ENCODE measurements around the gene LMNB1.
"Not testable (repeated sequence)": the region's sequence is repeated elsewhere in the genome, so short reads cannot be mapped to it uniquely, and the experiment has no call there.

Gene LMNB1

DNA sequence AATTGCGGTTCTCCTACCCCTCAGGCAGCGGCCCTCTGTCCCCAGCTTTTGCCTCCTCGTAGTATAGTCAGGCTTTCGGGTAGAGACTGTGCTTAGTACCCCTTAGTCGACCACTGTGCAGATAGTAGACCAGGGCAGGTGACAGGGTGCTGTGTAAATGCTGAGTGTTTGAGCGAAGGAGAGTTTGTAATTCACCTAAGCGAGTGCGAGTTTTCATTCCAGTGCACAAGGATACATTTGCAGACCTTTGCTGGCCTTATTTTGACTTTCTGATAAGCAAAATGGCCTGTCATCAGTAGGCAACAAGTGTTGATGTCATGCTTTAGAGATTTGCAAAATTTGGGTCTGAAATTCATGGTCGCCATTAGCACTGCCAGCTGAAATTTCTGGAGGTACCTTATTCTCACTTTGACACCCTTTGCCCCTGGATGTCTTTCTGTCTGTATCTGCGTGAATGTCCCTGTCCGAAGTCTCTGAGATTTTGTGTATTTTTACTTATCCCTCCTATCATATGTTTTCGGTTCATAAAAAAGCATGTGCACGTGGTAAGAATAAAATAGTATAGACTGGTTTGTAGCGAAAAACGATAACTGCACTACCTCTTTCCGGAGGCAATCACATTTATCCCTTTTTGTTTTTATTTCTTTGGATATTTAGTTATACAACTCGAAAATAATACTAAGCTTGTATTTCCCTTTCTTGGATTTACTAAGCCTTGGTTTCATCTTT lies 1.9 kb downstream of the LMNB1 start:
- peak overlapping the region; percentile 78 for H3K4me3 ChIP-seq (ENCODE audit: low read depth, low read length)

DNA sequence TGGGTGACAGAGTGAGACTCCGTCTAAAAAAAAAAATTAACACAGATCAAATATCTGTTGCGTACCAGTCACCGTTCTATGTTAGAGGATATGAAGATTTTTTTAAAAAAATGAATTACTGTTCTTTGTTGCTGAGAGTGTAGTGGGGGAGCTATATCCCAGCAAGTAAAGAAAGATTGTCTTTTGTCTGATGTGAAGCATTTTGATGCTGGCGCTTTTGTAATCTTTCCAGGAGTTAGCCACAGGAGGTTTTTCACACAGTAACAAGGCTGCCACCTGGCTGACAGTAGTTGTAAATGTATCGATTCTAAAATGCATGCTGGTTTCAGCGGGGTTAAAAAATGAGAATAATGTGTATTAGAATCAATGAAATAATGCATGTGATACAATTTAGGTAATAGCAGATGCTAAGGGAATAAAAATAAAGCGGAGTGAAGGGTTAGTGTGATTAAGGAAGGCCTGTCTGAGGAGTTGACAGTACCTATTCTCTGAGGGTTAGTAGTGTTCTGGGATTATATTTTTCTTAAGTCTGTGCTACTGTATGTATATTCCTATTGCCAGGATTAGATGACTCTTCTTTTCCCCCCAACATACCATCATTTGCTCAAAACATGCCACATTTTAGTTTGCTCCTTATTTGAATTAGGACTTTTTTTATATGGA lies 3.4 kb downstream of the LMNB1 start:
- no peak overlapping the region for H3K4me3 ChIP-seq (ENCODE audit: low read depth, low read length)

DNA sequence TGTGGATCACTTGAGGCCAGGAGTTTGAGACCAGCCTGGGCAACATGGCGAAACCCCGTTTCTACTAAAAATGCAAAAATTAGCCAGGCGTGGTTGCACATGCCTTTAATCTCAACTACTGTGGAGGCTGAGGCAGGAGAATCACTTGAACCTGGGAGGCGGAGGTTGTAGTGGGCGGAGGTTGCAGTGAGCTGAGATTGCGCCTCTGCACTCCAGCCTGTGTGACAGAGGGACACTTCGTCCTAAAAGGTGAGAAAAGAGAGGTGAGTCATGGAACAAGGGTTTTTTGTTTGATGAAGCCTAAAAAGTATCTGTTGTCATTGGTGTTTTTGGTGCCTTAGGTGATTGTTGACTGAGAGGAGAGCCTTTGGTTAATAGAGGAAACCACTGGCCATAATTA lies 11.5 kb downstream of the LMNB1 start:
- not testable (repeated sequence) for H3K4me3 ChIP-seq (ENCODE audit: low read depth, low read length)

DNA sequence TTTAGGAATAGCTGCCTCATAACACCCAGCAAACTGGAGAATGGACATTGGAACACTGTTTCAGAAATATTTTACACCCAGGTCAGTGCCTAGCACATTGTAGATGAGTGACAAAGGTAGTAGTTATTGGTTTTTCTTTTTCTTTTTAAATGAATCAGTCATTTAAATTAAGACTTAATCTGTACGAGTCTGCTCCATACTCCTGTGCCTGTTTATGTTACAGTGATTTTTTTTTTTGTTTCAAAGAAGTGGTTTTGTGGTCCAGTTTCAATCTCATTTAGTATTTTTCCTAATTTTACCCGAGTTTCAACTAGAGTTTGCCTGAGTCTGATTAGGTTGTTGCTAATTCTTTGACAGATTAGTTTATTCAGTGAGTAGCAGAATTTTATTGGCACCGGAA lies 16.2 kb downstream of the LMNB1 start:
- no peak overlapping the region for H3K4me3 ChIP-seq (ENCODE audit: low read depth, low read length)

DNA sequence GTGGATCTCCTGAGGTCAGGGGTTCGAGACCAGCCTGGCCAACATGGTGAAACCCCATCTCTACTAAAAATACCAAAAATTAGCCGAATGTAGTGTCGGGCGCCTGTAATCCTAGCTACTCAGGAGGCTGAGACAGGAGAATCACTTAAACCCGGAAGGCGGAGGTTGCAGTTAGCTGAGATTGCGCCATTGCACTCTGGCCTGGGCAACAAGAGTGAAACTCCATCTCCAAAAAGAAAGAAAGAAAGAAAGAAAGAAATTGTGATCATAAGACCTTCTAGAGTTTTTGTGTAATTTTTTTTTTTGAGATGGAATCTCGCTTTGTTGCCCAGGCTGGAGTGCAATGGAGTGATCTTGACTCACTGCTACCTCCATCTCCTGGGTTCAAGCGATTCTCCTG lies 16.7 kb downstream of the LMNB1 start:
- not testable (repeated sequence) for H3K4me3 ChIP-seq (ENCODE audit: low read depth, low read length)

DNA sequence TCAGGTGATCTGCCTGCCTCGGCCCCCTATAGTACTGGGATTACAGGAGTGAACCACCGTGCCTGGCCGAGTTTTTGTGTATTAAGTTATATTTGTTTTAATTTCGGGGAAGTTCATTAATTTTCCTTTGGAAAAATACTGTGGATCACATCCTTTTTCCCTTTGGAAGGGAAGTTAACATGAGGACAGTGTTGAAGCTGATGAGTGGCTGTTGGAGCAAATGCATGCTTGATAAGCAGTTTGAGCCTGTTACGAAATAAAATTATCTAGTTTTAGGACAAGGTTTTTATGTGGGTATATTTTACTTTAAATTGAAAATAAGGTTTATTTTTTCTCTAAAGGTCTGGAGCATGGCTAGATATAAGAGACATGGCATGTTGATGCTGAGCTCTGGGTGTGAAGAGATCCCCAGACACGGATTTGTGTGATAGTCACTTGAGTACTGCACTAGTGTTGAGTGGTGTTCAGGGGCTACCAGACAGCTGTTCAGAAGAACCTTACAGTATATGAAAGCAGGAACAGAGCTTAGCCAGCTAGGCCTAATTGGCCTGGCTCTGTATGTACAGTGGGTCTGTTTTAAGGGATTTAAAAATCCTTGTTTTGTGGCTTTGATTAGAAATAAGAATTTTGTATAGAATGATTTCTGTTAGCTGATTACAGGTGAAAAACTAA lies 17.4 kb downstream of the LMNB1 start:
- no peak overlapping the region for H3K4me3 ChIP-seq (ENCODE audit: low read depth, low read length)

DNA sequence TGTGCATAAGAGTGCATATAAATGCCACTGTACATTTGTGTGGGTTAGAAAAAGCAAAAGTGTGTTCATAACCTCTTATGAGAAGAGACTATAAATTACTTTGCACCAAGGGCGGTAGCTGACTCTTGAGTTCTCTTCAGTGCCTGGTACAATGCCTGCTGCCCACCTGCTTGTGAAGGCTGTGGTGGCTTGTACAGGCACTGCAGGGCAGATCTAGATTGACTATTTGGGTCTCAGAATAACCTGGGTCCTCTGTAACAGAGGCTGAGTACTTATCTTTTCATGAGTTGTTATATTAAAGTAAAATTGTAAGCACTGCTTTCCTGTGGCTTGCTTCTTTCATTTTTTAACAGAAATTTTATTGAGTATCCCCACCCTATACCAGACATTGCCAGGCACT lies 22.8 kb downstream of the LMNB1 start:
- H3K4me3 ChIP-seq (ENCODE audit: low read depth, low read length), result no peak overlapping the region

DNA sequence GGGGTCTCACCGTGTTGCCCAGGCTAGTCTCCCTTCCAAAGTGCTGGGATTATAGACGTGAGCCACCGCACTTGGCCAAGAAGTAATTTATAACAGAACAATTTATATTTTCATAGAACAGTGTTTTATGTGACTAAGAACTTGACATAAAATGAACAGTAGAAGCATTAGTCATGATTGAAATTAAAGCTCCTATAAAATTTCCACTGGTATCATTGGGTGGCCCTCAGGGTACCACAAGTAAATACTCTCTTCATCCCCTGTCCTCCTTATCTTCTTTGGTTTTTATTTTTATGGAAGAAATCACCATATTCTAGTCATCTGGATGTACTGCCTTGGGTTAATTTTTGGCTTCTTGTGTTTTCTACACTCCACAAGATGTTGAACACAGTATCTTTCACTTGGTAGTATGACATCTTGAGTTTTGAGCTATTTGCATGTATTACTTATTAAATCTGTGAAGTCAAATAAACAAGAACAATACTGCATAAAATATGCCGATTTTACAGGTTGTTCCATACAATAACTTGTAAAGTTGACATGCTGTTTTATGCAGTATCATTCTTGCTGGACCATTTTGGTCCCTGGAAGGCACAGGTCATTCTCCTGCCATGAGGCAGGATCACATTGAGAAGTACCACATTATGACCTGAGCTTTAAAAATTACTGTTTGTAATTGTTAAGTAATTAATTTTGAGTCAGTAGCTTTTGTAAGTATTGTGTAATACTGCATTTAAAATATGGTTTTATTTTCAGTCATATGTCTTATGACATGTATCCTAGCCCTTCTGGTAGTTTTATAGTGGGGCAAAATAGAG lies 24.4 kb downstream of the LMNB1 start:
- H3K4me3 ChIP-seq (ENCODE audit: low read depth, low read length), result no peak overlapping the region

DNA sequence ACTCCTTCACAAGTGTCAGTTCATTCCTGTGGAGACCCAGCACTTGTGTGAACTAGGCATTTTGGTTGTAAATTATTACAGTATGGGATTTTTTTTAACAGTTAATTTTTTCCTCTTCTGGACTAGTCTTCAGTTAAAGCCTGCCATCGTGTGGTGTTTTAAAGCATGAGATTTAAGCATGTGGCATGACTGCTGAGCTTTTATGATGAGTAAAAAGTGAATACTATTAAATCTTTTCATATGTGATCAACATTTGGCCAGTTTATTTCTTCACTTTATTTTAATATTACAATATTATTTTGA lies 25.0 kb downstream of the LMNB1 start:
- H3K4me3 ChIP-seq (ENCODE audit: low read depth, low read length), result no peak overlapping the region

DNA sequence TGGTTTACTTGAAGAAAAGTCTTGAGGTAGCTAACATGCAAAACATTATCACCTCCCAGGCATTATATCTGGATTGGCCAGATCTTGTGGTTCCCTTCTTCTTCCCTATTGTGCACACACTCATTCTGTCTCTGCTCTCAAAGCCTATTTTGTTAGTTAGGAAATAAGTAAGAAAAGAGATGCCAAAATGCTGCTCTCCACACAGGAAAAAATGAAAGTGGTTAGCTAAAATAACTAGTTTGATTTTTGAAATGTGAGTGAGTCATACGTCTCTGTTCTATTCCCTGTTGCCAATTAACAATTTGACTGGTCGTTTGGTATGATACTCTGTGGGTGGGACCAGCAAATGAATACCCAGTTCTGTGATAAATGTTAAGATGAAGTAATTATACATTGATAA lies 28.1 kb downstream of the LMNB1 start:
- H3K4me3 ChIP-seq (ENCODE audit: low read depth, low read length), result no peak overlapping the region

DNA sequence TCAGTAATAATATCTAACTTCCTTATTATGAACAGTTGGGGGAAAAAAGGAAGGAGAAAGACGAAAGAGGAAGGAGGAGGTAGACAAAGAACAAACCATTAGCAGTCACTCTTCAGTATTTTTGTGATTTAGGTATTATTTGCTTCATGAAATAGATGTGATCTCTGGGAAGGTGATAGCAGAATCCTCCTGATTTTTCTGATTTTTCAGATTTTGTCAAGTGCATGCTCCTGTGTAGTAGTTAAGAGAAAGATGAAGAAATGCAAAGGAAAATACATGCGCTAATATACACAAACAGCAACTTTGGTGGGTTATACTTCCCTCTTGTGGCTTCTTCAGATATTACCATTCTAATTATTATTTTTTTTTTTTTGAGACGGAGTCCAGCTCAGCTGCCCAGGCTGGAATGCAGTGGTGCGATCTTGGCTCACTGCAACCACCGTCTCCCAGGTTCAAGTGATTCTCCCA lies 31.6 kb downstream of the LMNB1 start:
- H3K4me3 ChIP-seq (ENCODE audit: low read depth, low read length), result no peak overlapping the region

DNA sequence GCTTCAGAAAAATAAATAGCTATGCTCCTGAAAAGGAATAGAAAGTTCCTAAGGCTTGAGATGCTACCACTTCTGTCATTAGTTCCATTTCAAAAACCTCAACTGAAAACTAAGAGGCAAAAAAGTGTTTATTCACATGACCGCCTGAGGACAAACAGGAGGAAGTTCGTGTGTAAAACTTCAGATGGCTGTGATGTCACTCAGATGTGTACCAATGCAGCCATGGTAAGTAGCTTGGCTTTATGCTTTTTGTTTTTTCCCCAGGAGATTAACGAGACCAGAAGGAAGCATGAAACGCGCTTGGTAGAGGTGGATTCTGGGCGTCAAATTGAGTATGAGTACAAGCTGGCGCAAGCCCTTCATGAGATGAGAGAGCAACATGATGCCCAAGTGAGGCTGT lies 33.0 kb downstream of the LMNB1 start:
- no peak overlapping the region for H3K4me3 ChIP-seq (ENCODE audit: low read depth, low read length)

DNA sequence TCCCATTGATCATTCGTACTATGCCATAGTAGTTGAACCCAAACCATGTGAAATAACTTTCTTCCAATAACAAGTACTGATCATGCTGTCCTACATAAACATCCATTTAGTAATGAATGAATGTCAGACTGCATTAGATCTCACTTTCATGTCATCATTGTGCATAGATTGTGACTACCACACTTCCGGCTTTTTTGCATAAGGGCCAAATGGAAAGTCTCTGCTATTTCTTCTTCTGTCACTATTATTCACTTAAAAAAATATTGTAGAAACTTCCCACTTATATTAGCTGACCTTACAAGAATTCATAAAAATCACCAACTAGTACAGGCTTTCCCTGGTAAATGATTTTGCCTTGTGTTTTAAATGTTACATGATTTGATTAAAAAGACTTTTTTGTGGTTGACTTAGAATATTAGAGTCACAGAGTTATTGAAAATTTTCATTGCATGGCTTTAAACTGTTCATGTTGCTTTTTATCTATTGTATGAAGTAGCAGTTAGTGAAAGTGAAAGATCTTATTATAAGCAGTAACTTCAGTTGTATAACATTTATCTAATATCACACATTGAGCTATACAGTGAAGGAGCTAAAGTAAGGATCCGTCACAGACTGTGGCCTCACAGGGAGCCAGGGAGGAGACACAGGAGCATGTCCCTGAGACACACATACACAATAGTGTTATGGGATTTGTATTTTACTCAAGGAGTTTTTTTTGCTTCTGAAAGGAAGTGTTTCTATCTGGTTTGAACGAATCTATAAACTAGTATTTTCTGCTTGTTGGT lies 33.9 kb downstream of the LMNB1 start:
- no peak overlapping the region for H3K4me3 ChIP-seq (ENCODE audit: low read depth, low read length)

DNA sequence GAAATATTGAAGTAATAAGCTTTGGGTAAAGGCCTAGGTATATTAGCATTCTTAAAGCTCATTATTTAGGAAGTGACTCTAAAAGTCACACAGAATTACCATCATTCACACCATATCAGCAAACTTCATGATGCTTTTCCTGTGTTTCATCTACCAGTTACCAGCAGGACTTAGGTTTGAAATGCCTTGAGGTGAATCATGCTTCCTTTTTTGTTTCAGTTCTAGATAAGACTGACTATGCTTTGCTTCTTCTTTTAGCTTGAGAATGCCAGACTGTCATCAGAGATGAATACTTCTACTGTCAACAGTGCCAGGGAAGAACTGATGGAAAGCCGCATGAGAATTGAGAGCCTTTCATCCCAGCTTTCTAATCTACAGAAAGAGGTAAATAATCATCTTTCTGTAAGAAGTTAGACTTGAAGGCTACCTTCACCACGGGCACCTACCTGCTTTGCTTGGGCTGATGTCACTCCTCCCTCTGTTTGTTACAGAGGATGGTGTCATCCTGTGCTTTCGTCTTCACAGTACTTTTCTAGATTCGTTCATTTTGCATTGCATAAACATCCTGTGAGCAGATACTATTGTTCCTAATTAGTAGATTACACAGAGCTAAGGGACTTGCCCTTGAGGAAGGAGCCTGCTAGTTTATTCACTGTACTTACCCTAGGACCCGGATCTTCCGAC lies 34.7 kb downstream of the LMNB1 start:
- no peak overlapping the region for H3K4me3 ChIP-seq (ENCODE audit: low read depth, low read length)

DNA sequence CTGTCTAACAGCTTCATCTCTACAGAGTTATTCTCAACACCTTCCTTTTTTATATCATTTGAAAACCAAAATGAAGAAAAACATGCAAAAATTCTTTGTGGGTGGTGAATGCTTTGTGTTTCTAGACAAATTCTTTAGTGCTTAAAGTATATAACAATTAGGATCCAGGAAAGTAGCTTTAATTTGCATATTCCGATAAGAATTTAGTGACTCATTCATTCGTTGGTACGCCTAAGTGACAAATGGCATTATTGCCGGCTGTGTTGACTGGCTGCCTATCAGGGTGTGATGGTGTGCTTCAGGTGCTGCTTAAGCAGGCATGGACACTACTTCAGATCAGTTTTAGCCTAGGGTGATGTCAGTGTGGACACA lies 35.2 kb downstream of the LMNB1 start:
- no peak overlapping the region for H3K4me3 ChIP-seq (ENCODE audit: low read depth, low read length)

DNA sequence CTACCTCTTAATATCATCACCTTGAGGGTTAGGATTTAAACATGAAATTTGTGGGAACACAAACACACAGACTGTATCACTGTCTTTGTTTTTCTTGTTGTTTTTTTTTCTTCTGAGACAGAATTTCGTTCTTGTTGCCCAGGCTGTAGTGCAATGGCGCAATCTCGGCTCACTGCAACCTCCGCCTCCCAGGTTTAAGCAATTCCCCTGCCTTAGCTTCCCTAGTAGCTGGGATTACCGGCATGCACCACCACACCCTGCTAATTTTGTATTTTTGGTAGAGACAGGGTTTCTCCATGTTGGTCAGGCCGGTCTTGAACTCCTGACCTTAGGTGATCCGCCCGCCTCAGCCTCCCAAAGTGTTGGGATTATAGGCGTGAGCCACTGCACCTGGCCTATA lies 36.9 kb downstream of the LMNB1 start:
- H3K4me3 ChIP-seq (ENCODE audit: low read depth, low read length), result not testable (repeated sequence)

DNA sequence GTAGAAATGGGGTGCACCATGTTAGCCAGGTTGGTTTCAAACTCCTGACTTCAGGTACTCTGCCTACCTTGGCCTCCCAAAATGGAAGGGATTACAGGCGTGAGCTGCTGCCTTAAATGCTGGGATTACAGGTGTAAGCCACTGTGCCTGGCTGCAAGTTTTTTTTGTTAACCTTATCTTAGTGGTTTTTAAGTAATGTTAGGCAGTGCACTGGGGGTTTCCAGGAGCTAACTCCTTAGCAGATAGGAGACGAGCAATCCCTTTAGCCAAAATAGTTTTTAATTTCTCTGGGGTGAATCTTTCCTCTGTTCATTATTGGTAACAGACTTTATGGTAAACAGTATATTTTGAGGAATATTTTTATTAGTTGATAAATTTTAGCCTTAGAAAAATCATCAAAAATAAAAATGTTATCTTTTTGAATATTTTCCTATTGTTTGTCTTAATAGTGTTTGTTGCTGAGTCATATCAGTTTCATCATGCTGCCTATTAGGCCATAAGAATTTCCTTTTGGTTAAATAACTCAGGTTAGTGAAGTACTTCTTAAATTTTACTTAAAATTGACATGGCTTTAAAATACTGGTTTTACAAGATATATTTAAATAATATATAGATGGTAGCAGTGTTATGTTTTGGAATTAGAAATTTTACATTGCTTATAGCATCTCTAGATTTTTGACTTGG lies 37.9 kb downstream of the LMNB1 start:
- H3K4me3 ChIP-seq (ENCODE audit: low read depth, low read length), result no peak overlapping the region

DNA sequence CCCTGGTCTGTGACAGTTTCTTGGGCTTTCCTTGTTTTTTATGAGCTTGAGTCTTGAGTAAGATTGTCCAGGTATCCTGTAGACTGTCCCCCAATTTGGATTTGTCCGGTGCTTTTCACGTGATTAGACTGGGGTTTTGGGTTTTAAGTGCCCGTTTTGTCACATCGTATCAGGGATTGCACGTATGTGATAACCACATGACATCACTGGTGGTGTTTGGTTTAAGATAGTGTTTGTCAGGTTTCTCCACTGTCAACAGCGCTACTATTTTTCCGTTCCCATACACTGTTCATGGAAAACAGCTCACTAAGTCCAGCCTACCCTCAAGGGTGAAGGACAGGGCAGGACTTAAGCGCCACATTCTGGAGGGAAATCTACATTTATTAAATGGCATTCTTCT lies 39.7 kb downstream of the LMNB1 start:
- H3K4me3 ChIP-seq (ENCODE audit: low read depth, low read length), result no peak overlapping the region

DNA sequence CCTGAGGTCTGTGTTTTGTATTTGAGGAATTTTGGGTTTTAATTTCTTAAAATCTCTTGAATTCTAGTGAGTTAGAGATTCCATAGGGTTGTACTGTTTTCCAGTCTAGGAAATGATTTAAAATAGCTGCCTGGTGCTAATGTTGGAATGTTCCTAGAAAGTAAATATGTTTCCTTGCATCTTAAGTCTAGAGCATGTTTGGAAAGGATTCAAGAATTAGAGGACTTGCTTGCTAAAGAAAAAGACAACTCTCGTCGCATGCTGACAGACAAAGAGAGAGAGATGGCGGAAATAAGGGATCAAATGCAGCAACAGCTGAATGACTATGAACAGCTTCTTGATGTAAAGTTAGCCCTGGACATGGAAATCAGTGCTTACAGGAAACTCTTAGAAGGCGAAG lies 41.8 kb downstream of the LMNB1 start:
- no peak overlapping the region for H3K4me3 ChIP-seq (ENCODE audit: low read depth, low read length)

DNA sequence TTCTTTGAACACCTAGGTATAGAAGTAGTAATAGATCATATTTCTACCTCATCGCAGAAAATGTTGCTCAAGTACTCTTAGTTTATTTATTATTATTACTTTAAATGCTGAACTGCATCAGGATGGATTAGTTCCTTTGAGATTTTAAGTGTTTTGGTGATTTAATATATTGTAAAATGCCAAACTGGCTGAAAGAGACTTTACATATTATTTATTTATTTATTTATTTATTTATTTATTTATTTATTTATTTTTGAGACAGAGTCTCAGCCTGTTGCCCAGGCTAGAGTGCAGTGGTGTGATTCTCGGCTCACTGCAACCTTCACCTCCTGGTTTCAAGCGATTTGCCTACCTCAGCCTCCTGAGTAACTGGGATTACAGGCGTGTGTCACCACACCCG lies 42.3 kb downstream of the LMNB1 start:
- H3K4me3 ChIP-seq (ENCODE audit: low read depth, low read length), result no peak overlapping the region
